ENCODE data around the gene SNTG2. TPM values are rescaled to one million over a fixed set of nuclear protein-coding genes. Genes with fewer than 3 reads are reported as not detected.

The SNTG2 gene
- total RNA-seq, 4 donors from 2014 or later = 3.3 to 7.4 (median 4.5) TPM

DNA sequence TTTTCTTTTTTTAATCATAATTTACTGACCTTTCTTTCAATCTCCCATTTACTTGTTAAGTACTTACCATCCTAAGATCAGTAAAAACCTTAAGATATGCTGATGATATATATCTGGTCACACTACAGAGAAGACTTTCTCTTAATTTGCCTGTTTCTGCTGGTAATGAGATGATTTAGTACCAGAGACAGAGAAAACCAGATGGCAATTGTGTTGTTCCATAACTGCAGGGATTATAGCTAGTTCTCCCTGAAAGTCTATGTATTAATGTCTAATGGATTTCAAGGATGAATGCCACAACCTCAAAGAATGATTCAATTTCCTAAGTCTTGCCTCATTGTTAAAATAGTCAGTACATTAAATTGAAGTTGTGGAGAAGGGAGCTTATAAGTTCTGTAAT, 40.3 kb downstream of the SNTG2 start:
- Histone ChIP-seq H3K9me3 (no peaks in the 10 kb centered on the region), H3K27me3 (peaks cover 0 to 3% (median 0%) of the 10 kb centered on the region in 4 donors), H3K4me1 (no peaks in the 10 kb centered on the region), H3K27ac (replicated peaks in 1 of 4) (no peak overlapping the region), H3K4me3 (no peak overlapping the region), H3K36me3 (no peaks in the 10 kb centered on the region)
- intact Hi-C loops (cut with DNase I) = no loop called here
- TF ChIP-seq, protein P1, sequence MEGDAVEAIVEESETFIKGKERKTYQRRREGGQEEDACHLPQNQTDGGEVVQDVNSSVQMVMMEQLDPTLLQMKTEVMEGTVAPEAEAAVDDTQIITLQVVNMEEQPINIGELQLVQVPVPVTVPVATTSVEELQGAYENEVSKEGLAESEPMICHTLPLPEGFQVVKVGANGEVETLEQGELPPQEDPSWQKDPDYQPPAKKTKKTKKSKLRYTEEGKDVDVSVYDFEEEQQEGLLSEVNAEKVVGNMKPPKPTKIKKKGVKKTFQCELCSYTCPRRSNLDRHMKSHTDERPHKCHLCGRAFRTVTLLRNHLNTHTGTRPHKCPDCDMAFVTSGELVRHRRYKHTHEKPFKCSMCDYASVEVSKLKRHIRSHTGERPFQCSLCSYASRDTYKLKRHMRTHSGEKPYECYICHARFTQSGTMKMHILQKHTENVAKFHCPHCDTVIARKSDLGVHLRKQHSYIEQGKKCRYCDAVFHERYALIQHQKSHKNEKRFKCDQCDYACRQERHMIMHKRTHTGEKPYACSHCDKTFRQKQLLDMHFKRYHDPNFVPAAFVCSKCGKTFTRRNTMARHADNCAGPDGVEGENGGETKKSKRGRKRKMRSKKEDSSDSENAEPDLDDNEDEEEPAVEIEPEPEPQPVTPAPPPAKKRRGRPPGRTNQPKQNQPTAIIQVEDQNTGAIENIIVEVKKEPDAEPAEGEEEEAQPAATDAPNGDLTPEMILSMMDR (IDR thresholded peaks at IDR 0.05) = no peak
- TF ChIP-seq POLR2A (IDR thresholded peaks at IDR 0.05; ENCODE audit: low read depth) (no peak), EP300 (IDR thresholded peaks at IDR 0.05) (no peak), POLR2AphosphoS5 (IDR thresholded peaks at IDR 0.05) (no peak)
- DNase-seq (ENCODE audit: extremely low spot score) = no peak

GRCh38 chr2:1002350-1002749, 51.7 kb downstream of the SNTG2 start:
- no peak for DNase-seq (ENCODE audit: extremely low spot score)
- Histone ChIP-seq H3K4me3 (no peak overlapping the region), H3K27me3 (peaks cover 0 to 6% (median 0%) of the 10 kb centered on the region in 4 donors), H3K36me3 (no peaks in the 10 kb centered on the region), H3K4me1 (no peaks in the 10 kb centered on the region), H3K27ac (replicated peaks in 1 of 4) (no peak overlapping the region), H3K9me3 (peaks cover 0 to 6% (median 0%) of the 10 kb centered on the region in 4 donors)
- no peak for TF ChIP-seq POLR2AphosphoS5 (IDR thresholded peaks at IDR 0.05)
- no peak for TF ChIP-seq POLR2A (IDR thresholded peaks at IDR 0.05; ENCODE audit: low read depth)
- TF ChIP-seq, protein P1 (IDR thresholded peaks at IDR 0.05) = no peak
- no peak for TF ChIP-seq EP300 (IDR thresholded peaks at IDR 0.05)
- intact Hi-C loops (cut with DNase I) = no loop called here
- 80% methylated on average over 2 of the region's 2 CpGs for WGBS

DNA sequence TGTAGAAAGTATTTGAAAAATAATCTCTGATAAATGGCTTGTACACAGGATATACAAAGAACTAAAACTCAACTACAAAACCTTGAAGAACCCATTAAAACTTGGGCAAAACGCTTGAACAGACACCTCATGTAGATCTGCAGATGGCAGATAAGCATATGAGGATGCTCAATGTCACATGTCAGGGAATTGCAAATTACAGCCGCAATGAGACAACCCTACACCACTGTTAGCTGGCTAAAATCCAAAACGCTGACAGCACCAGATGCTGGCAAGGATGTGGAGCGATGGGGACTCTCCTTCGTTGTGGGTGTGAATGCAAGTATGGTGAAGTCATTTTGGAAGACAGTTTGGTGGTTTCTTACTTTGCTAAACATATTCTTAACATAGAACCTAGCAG, 53.7 kb downstream of the SNTG2 start:
- H3K4me3 ChIP-seq = no peak overlapping the region
- no peak for DNase-seq (ENCODE audit: extremely low spot score)
- no peaks in the 10 kb centered on the region for H3K4me1 ChIP-seq
- H3K36me3 ChIP-seq = no peaks in the 10 kb centered on the region
- TF ChIP-seq EP300 (IDR thresholded peaks at IDR 0.05) (no peak), POLR2A (IDR thresholded peaks at IDR 0.05; ENCODE audit: low read depth) (no peak), POLR2AphosphoS5 (IDR thresholded peaks at IDR 0.05) (no peak)
- TF ChIP-seq, protein P1 (IDR thresholded peaks at IDR 0.05) = no peak
- no peak overlapping the region for H3K27ac ChIP-seq (replicated peaks in 1 of 4)
- no peaks in the 10 kb centered on the region for H3K9me3 ChIP-seq
- intact Hi-C loops (cut with DNase I) = no loop called here
- H3K27me3 ChIP-seq = no peaks in the 10 kb centered on the region
- WGBS = 66% methylated on average over 5 of the region's 5 CpGs

- no peak for DNase-seq (ENCODE audit: extremely low spot score)
- intact Hi-C loops (cut with DNase I) = no loop called here
- Histone ChIP-seq H3K27me3 (no peaks in the 10 kb centered on the region), H3K36me3 (no peaks in the 10 kb centered on the region), H3K4me3 (no peak overlapping the region), H3K27ac (replicated peaks in 1 of 4) (no peak overlapping the region), H3K4me1 (peaks cover 0 to 11% (median 4%) of the 10 kb centered on the region in 4 donors), H3K9me3 (no peaks in the 10 kb centered on the region)
- WGBS = 40% methylated on average over 7 of the region's 7 CpGs
- no peak for TF ChIP-seq POLR2A (IDR thresholded peaks at IDR 0.05; ENCODE audit: low read depth)
- TF ChIP-seq, protein P1 (IDR thresholded peaks at IDR 0.05) = no peak
- no peak for TF ChIP-seq POLR2AphosphoS5 (IDR thresholded peaks at IDR 0.05)
- no peak for TF ChIP-seq EP300 (IDR thresholded peaks at IDR 0.05)
Measured at GRCh38 chr2:1010415-1010930, 59.8 kb downstream of the SNTG2 start.

DNA sequence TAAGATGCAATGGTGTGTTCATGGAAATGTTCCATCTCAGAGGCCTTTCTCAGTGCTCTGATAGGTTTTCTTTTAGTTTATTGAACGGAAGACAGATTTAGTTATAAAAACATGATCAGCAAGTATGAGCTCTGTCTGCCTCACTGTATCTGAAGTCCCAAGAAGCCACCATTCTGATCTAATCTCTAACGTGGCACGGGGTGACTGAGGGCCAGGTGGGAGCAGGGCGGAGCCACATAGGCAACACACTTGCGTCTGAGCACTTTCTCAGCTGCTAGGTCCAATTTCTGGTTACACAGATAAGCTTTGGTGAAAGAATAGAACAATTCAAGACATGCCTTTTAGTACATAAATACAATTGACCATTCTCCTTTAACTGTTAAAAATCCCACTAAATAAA, 60.4 kb downstream of the SNTG2 start:
- Histone ChIP-seq H3K27me3 (no peaks in the 10 kb centered on the region), H3K4me1 (peaks cover 0 to 11% (median 4%) of the 10 kb centered on the region in 4 donors), H3K9me3 (no peaks in the 10 kb centered on the region), H3K36me3 (no peaks in the 10 kb centered on the region), H3K4me3 (no peak overlapping the region), H3K27ac (replicated peaks in 1 of 4) (no peak overlapping the region)
- TF ChIP-seq EP300 (IDR thresholded peaks at IDR 0.05) = no peak
- 74% methylated on average over 5 of the region's 5 CpGs for WGBS
- DNase-seq (ENCODE audit: extremely low spot score) = no peak
- intact Hi-C loops (cut with DNase I) = no loop called here

Measured in esophagus muscularis mucosa (tissue), 4 donors.